ENCODE data around the gene GRK7.
A peak's percentile ranks its signal among the peaks of the same experiment; 100 is the strongest.

Gene GRK7, protein sequence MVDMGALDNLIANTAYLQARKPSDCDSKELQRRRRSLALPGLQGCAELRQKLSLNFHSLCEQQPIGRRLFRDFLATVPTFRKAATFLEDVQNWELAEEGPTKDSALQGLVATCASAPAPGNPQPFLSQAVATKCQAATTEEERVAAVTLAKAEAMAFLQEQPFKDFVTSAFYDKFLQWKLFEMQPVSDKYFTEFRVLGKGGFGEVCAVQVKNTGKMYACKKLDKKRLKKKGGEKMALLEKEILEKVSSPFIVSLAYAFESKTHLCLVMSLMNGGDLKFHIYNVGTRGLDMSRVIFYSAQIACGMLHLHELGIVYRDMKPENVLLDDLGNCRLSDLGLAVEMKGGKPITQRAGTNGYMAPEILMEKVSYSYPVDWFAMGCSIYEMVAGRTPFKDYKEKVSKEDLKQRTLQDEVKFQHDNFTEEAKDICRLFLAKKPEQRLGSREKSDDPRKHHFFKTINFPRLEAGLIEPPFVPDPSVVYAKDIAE (N-terminal part only)

DNA sequence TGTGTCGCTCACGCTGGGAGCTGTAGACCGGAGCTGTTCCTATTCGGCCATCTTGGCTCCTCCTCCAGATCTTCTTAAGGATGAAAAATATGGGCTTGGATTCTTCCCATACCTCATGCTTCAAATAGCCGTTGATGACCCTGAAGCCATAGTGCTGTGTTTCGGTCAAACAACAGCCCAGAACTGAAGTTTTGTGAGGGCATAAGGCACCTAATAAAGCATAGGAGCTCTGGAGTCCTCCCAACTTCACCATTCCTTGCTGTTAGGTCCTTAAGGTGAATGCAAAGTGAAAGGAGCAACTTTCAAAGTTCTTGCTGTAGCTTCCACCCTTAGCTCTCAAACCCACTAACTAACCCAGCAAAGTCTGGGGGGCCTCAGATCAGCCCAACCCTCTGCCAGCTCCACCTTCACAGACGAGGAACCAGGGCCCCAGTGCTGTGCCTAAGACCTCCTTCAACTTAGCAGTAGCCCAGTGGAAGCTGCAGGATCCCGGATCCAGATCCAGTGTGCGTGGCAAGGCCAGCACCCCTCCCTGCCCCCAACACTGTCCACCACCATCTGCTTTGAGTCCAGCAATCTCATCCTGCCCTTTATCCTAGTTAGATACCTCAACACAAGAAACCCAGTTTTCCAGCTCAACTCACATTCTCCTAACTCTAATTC, at the start of gene GRK7:
TSS of gene GRK7 (plus strand) at position 321 of the 663 bp plus-strand sequence. CDS start 14,877 bp downstream, outside the sequence.
- H3K27me3 ChIP-seq (ENCODE audit: insufficient read depth, insufficient read length), result no peaks in the 10 kb centered on the region
- peak within 1 kb of the TSS; percentile 30 for H3K4me3 ChIP-seq (ENCODE audit: insufficient read length, low read depth)
- H3K9ac ChIP-seq (ENCODE audit: insufficient read length, low read depth), result peak within 1 kb of the TSS; percentile 24
- TF ChIP-seq SUZ12 (IDR thresholded peaks at IDR 0.05; ENCODE audit: extremely low read depth, insufficient read depth, insufficient read length) (no peak), YY1 (IDR thresholded peaks at IDR 0.05; ENCODE audit: insufficient read depth, insufficient read length) (no peak), ZNF274 (IDR thresholded peaks at IDR 0.05; ENCODE audit: low read depth, low read length) (no peak)
- DNase-seq (ENCODE audit: low read depth, low spot score), result no peak
- H3K36me3 ChIP-seq (ENCODE audit: insufficient read depth, insufficient read length, low read length), result no peaks in the 10 kb centered on the region
- peaks cover 21% of the 10 kb centered on the region; the same call in 1 of the 2 replicates for H3K9me3 ChIP-seq (ENCODE audit: insufficient read depth, low read length)
- H3K4me1 ChIP-seq (ENCODE audit: insufficient read depth, insufficient read length), result no peaks in the 10 kb centered on the region

DNA sequence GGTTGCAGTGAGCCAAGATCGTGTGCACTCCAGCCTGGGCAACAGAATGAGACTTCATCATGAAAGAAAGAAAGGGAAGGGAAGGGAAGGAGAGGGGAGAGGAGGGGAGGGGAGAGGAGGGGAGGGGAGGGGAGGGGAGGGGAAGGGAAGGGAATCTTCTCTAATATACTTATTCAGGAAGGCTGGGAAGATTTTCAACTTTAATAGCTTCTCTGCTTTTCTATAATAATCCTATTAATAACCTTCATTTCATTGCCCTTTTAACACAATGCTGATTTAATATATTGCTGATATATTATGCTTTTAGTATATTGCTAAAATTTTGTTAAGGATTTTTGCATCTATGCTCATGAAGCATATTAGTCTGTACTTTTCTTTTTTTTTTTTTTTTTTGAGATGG, 48.5 kb upstream of the GRK7 start:
- H3K9me3 ChIP-seq (ENCODE audit: insufficient read depth, low read length), result no peaks in the 10 kb centered on the region
- TF ChIP-seq SUZ12 (IDR thresholded peaks at IDR 0.05; ENCODE audit: extremely low read depth, insufficient read depth, insufficient read length), result no peak
- TF ChIP-seq ZNF274 (IDR thresholded peaks at IDR 0.05; ENCODE audit: low read depth, low read length), result no peak
- no peak for TF ChIP-seq YY1 (IDR thresholded peaks at IDR 0.05; ENCODE audit: insufficient read depth, insufficient read length)

DNA sequence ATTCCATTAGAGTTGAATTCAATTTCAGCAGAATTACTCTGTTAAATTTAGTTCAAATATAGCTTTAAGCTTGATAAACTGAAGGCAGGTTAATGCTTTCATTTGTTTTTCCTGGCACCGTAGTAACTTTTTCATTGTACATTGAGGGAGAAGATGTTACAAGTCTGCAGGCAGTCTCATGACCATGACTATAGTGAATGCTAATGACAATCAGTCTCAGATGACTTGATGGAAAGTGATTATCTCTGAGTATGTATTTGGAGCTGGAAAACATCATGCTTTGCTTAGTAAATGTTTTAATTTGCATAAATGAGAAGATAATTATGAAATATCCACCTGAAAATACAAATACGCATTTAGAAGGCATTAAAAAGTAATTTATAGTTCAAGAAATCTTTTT, 41.1 kb upstream of the GRK7 start:
- DNase-seq (ENCODE audit: low read depth, low spot score), result no peak

More for the DNA sequence above, 48.5 kb upstream of the GRK7 start:
- H3K4me1 ChIP-seq (ENCODE audit: insufficient read depth, insufficient read length), result no peaks in the 10 kb centered on the region
- no peaks in the 10 kb centered on the region for H3K27me3 ChIP-seq (ENCODE audit: insufficient read depth, insufficient read length)
- H3K9ac ChIP-seq (ENCODE audit: insufficient read length, low read depth), result no peak overlapping the region
- no peak overlapping the region for H3K4me3 ChIP-seq (ENCODE audit: insufficient read length, low read depth)
- no peaks in the 10 kb centered on the region for H3K36me3 ChIP-seq (ENCODE audit: insufficient read depth, insufficient read length, low read length)
- DNase-seq (ENCODE audit: low read depth, low spot score), result no peak

DNA sequence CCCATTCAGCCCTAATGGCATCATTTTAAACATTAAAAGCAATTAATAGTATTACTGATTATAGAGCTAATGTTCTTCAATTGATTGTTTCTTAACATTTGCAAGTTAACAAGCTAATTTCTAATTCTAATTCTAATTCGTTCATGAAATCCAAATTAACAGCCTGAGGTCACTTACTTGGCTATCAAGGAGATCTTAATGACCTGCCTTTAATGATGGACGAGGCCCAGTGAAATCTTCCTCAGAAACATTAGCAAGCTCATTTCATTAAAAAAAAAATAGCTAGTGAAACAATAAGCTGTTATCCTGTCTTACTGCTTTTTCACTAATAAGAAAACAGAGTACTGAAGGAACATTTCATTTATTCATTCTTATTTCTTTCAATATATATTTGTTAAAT, 40.6 kb upstream of the GRK7 start:
- Histone ChIP-seq H3K9ac (ENCODE audit: insufficient read length, low read depth) (no peak overlapping the region), H3K27me3 (ENCODE audit: insufficient read depth, insufficient read length) (no peaks in the 10 kb centered on the region), H3K36me3 (ENCODE audit: insufficient read depth, insufficient read length, low read length) (no peaks in the 10 kb centered on the region), H3K4me3 (ENCODE audit: insufficient read length, low read depth) (no peak overlapping the region), H3K9me3 (ENCODE audit: insufficient read depth, low read length) (no peaks in the 10 kb centered on the region), H3K4me1 (ENCODE audit: insufficient read depth, insufficient read length) (peaks cover 2% of the 10 kb centered on the region)
- no peak for DNase-seq (ENCODE audit: low read depth, low spot score)
- no peak for TF ChIP-seq ZNF274 (IDR thresholded peaks at IDR 0.05; ENCODE audit: low read depth, low read length)
- TF ChIP-seq SUZ12 (IDR thresholded peaks at IDR 0.05; ENCODE audit: extremely low read depth, insufficient read depth, insufficient read length), result no peak
- no peak for TF ChIP-seq YY1 (IDR thresholded peaks at IDR 0.05; ENCODE audit: insufficient read depth, insufficient read length)

More for the DNA sequence above, 41.1 kb upstream of the GRK7 start:
- no peaks in the 10 kb centered on the region for H3K36me3 ChIP-seq (ENCODE audit: insufficient read depth, insufficient read length, low read length)
- H3K4me3 ChIP-seq (ENCODE audit: insufficient read length, low read depth), result no peak overlapping the region
- TF ChIP-seq YY1 (IDR thresholded peaks at IDR 0.05; ENCODE audit: insufficient read depth, insufficient read length) (no peak), SUZ12 (IDR thresholded peaks at IDR 0.05; ENCODE audit: extremely low read depth, insufficient read depth, insufficient read length) (no peak), ZNF274 (IDR thresholded peaks at IDR 0.05; ENCODE audit: low read depth, low read length) (no peak)
- no peaks in the 10 kb centered on the region for H3K27me3 ChIP-seq (ENCODE audit: insufficient read depth, insufficient read length)
- peaks cover 2% of the 10 kb centered on the region for H3K4me1 ChIP-seq (ENCODE audit: insufficient read depth, insufficient read length)
- H3K9me3 ChIP-seq (ENCODE audit: insufficient read depth, low read length), result no peaks in the 10 kb centered on the region
- no peak overlapping the region for H3K9ac ChIP-seq (ENCODE audit: insufficient read length, low read depth)

DNA sequence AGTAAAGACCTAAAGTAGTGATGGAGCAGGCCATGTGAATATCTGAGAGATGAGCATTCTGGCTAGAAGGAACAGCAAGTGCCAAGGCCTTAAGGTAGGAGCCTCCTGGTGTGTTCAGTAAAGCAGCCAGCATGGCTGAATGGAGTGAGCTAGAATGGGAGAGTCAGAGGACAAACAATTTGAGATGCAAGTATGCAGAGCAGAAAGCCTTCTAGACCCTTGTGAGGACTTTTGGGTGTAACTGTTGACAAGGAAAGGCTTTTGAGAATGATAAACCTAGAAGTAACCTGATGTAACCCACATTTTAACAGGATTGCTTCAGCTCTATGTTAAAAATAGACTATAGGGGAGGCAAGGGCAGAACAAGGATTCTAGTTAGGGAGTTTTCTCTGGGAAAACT, 40.0 kb upstream of the GRK7 start:
- DNase-seq (ENCODE audit: low read depth, low spot score), result no peak
- Histone ChIP-seq H3K9ac (ENCODE audit: insufficient read length, low read depth) (no peak overlapping the region), H3K4me1 (ENCODE audit: insufficient read depth, insufficient read length) (peaks cover 2% of the 10 kb centered on the region), H3K36me3 (ENCODE audit: insufficient read depth, insufficient read length, low read length) (no peaks in the 10 kb centered on the region), H3K27me3 (ENCODE audit: insufficient read depth, insufficient read length) (no peaks in the 10 kb centered on the region), H3K9me3 (ENCODE audit: insufficient read depth, low read length) (no peaks in the 10 kb centered on the region), H3K4me3 (ENCODE audit: insufficient read length, low read depth) (no peak overlapping the region)
- TF ChIP-seq YY1 (IDR thresholded peaks at IDR 0.05; ENCODE audit: insufficient read depth, insufficient read length), result no peak
- no peak for TF ChIP-seq SUZ12 (IDR thresholded peaks at IDR 0.05; ENCODE audit: extremely low read depth, insufficient read depth, insufficient read length)
- TF ChIP-seq ZNF274 (IDR thresholded peaks at IDR 0.05; ENCODE audit: low read depth, low read length), result no peak

DNA sequence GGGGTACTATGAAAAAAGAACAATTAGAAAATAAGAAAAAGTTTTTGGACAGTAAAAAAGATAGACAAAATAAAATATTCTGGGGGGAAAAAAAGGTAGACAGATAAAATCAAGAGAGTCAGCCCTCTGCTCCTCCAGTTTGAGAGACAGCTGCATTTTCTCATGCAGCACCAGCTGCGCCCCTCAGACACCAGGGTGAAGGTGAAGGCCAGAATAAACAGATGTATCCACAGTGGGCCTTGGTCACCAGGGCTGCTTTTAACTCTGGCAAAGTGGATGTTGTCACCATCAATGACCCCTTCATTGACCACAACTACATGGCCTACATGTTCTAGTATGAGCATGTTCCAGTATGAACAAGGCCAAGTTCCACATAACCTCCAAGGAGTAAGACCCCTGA, 39.0 kb upstream of the GRK7 start:
- H3K9me3 ChIP-seq (ENCODE audit: insufficient read depth, low read length), result no peaks in the 10 kb centered on the region
- H3K4me3 ChIP-seq (ENCODE audit: insufficient read length, low read depth), result no peak overlapping the region
- DNase-seq (ENCODE audit: low read depth, low spot score), result no peak
- no peaks in the 10 kb centered on the region for H3K36me3 ChIP-seq (ENCODE audit: insufficient read depth, insufficient read length, low read length)
- no peak for TF ChIP-seq ZNF274 (IDR thresholded peaks at IDR 0.05; ENCODE audit: low read depth, low read length)
- no peak for TF ChIP-seq SUZ12 (IDR thresholded peaks at IDR 0.05; ENCODE audit: extremely low read depth, insufficient read depth, insufficient read length)
- no peak for TF ChIP-seq YY1 (IDR thresholded peaks at IDR 0.05; ENCODE audit: insufficient read depth, insufficient read length)
- peaks cover 2% of the 10 kb centered on the region for H3K4me1 ChIP-seq (ENCODE audit: insufficient read depth, insufficient read length)
- no peak overlapping the region for H3K9ac ChIP-seq (ENCODE audit: insufficient read length, low read depth)
- H3K27me3 ChIP-seq (ENCODE audit: insufficient read depth, insufficient read length), result no peaks in the 10 kb centered on the region

DNA sequence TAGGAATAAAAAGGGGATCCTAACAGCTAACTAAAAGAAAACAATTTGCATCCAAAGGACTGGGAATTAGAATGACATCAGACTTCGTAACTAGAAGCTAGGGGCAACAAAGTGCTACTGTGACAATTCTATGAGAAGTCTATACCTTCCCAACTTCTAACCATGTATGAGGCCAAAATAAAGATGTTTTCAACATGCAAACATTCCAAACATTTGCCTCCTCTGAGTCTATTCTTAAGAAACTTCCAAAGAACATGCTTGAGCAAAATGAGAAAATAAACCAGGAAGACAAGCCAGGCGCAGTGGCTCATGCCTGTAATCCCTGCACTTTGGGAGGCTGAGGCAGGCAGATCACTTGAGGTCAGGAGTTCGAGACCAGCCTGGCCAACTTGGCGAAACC, 38.2 kb upstream of the GRK7 start:
- peaks cover 2% of the 10 kb centered on the region for H3K4me1 ChIP-seq (ENCODE audit: insufficient read depth, insufficient read length)
- no peaks in the 10 kb centered on the region for H3K36me3 ChIP-seq (ENCODE audit: insufficient read depth, insufficient read length, low read length)
- H3K4me3 ChIP-seq (ENCODE audit: insufficient read length, low read depth), result no peak overlapping the region
- TF ChIP-seq YY1 (IDR thresholded peaks at IDR 0.05; ENCODE audit: insufficient read depth, insufficient read length) (no peak), SUZ12 (IDR thresholded peaks at IDR 0.05; ENCODE audit: extremely low read depth, insufficient read depth, insufficient read length) (no peak), ZNF274 (IDR thresholded peaks at IDR 0.05; ENCODE audit: low read depth, low read length) (no peak)
- no peak for DNase-seq (ENCODE audit: low read depth, low spot score)
- H3K9ac ChIP-seq (ENCODE audit: insufficient read length, low read depth), result no peak overlapping the region
- H3K9me3 ChIP-seq (ENCODE audit: insufficient read depth, low read length), result no peaks in the 10 kb centered on the region
- no peaks in the 10 kb centered on the region for H3K27me3 ChIP-seq (ENCODE audit: insufficient read depth, insufficient read length)
